Right ventricle myocardium superior (tissue), 1 donor: ENCODE measurements around the gene ENPP7. TPM values are rescaled to one million over a fixed set of nuclear protein-coding genes. Genes with fewer than 3 reads are reported as not detected.
"Not testable (repeated sequence)": the region's sequence is repeated elsewhere in the genome, so short reads cannot be mapped to it uniquely, and the experiment has no call there.

ENCODE experiments used
- ATAC-seq: fragments of 200-7000 bp; cut with Tn5 transposase; one replicate; pipeline ENCODE4 v1.9.1; 2020; ENCODE audit warnings: mild to moderate bottlenecking; ENCODE audit not compliant: poor library complexity
- DNase-seq: peaks from one replicate; pipeline ENCODE4 v3.0.0-alpha.2; 2020
- intact Hi-C: fragments of 100-400 bp; cut with DNase I; formaldehyde crosslinking; loops from one replicate; pipeline ENCODE4 v1.11.2; 2022
- total RNA-seq: library from RNA; stranded (reverse); fragmentation: NEBNext Ultra II Directional; extraction: Animal tissue kit (Norgen Biotek cat#: 25700); gene quantifications from one replicate; pipeline ENCODE4 v1.2.1, GENCODE V29; 2021
- donor health status: DM: no; HTN: yes; CAD: no; lungs with severe emphysema.

Gene ENPP7
- total RNA-seq, 1 donor from 2014 or later, result not detected

DNA sequence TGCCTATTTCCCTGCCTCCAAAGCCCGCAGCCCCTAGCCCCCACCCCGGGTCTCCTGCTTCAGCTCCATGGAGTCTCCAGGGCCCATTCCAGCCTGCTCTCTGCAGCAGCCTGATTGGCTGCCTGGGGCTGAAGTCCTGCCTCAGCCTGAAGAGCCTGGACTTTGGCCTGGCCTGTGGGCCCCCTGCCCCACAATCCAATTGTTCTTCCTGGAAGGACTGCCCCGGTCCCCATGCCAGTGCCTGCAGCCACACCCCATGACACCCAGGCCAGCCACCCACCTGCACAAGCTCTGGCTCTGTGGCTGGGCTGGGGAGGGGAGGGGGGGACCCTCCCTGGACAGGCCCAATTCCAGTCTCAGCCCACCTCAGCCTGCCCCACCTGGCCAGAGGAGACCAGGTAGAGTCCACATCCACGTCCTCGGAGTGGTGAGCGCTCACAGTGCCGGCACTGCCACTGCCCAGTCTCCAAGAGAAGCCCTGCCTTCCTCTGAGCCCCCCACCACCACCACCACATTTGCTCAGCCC is 12.3 kb downstream of the ENPP7 start:
- DNase-seq (no peak), ATAC-seq (no peak)
- intact Hi-C loops, result loop anchor here (5.0 kb wide), 1 partner anchor 244 kb away; no protein-coding TSS in a partner anchor

DNA sequence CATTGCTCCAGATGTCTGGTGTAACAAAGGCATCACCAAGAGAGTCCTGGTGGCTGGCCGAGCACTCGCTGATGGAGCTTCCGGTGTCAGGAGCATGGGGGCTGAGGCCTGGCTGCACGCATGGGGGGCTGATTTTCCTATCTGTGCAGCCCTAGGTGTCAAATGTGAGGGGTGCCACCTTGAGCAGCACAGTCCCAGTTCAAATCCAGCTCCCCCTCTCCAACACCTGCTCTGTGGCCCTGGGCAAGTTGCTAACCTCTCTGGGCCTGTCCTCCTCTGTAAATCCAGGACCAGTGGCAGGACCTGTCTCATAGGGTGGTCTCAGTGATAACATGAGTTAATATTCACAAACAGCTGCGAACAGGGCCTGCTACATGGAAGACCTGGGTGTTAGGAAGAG is 12.9 kb downstream of the ENPP7 start:
- intact Hi-C loops, result loop anchor here (5.0 kb wide), 1 partner anchor 244 kb away; no protein-coding TSS in a partner anchor
- DNase-seq, result no peak
- ATAC-seq, result no peak

- DNase-seq, result no peak
- intact Hi-C loops, result no loop called here
Measured at GRCh38 chr17:79745641-79746105, 14.9 kb downstream of the ENPP7 start.

GRCh38 chr17:79746889-79747507 is 16.3 kb downstream of the ENPP7 start:
- no peak for ATAC-seq
- intact Hi-C loops, result no loop called here
- DNase-seq, result no peak

More at GRCh38 chr17:79745641-79746105, 14.9 kb downstream of the ENPP7 start:
- no peak for ATAC-seq

DNA sequence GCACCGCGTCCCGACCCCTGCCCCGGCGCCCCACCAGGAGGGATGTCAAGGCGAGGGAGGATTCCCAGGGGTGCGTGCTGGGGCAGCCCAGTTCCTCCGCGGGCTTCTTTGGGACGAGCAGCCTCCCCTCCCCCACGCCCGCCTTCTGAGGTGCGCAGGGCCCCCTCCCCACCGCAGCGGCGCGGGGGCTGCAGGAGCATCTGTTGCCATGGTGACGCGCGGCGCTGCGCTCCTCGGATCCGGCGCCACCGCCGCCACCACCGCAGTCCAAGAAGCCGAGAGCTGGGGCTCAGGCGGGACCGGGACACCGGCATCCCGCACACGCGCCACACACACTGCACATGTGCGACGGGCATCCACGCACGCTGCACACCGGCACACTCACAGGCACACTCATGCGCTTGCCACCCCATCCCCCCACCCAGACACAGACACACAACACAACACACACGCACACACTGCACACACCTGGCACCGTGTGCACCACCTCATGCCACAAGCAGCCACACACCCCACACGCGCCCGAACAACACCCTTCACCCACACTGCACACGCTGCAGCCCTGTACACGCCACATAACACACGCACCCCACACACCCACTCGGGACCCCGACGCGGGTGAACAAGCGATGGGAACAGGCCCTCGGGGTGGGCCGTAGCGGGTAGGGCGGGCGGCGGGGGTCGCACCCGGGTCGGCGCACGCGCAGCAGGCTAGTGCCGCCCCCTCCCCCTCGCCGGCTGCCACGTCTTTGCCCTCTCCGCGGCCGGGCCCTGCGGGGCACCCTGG is 17.0 kb downstream of the ENPP7 start:
- DNase-seq (no peak), ATAC-seq (no peak)
- intact Hi-C loops, result no loop called here

DNA sequence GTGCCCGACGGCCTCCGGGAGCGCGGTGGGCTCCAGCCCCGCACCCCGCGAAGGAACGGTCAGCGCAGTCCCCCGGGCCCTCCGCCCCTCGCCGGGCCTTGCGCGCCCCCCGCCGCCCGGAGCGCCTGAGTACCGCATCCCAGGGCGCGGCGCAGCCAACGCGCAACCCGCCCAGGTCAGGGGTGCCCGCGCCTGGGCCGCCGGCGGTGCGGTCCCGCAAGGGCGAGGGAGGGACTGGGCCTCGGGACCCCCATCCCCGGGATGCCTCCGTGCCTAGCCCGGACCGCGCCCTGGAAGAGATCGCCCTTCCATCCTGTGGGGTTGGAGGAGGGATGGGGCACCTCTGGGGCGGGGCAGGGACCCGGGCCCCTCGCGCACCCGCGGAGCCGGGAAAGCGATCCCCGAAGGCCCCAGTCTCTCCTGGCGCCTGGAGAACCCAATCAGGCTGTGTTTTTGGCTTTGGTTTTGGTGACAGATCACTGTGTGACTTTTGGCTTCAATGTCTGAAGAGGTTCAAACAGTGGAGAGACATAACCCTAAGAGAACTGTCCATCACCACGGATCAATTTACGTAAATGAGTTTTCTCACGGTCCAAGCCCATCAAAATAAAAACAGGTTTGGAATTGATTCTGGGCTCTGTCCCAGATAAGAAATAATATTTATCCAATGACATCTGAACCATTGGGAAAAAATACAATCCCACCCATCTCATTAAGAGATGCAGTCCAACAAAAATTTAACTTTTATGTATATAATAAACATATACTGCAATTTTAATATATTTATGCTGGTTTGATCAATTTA is 17.8 kb downstream of the ENPP7 start:
- no peak for ATAC-seq
- intact Hi-C loops, result no loop called here
- DNase-seq, result no peak

DNA sequence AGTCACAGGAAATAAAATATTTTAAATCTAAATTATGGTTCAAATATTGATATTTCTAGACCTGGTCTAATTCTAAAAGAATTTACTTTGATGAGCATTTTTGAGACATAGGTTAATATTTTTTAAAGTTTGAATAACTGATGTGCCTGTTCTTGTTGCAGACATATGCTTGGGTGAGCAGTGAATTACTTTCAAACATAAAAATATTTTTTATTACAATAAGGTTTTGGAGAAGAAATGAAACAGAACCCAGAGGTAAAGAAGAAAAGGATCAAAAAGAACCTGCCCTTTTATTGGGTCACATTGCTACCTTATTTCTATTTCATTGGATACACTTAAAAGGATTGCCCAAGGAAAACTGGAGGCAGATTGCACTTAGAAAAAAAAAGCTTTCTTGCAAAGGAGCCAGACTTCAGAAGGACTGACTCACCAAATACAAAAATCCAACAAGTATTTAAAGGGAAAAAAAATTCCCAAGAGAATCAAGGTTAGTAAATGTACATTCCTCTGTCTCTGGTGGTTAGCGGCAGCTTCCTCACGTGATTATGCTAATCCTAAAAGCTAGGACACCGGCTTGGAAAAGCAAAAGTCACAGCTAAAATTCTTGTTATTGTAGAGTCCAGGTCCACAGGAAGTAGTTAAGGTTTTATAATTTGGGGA is 18.5 kb downstream of the ENPP7 start:
- DNase-seq, result no peak
- intact Hi-C loops, result no loop called here
- no peak for ATAC-seq

- peak; percentile 5 for DNase-seq
- ATAC-seq, result no peak
- intact Hi-C loops, result no loop called here
Measured at GRCh38 chr17:79749958-79750357, 19.2 kb downstream of the ENPP7 start.

GRCh38 chr17:79750650-79751545 is 20.2 kb downstream of the ENPP7 start:
- ATAC-seq, result no peak
- DNase-seq, result no peak
- intact Hi-C loops, result no loop called here

DNA sequence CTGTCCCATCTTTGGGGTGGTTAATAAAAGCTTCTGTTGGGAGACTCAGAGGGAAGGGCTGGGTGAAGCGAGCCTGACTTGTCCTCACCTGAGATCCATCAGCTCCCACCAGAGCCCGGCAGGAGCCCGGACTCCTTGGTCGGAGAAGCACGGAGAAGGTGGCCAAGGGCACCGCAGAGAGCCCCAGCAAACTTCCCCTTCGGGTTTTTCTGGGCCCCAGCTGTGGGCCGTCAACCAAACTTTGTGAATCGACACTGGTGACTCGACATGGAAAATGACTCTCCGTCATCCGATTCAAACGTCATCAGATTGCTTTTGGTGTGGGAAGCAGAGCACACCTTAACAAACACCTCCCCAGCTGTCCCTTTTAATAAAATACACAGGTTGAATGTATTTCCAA is 21.4 kb downstream of the ENPP7 start:
- intact Hi-C loops, result no loop called here
- ATAC-seq (no peak), DNase-seq (no peak)

DNA sequence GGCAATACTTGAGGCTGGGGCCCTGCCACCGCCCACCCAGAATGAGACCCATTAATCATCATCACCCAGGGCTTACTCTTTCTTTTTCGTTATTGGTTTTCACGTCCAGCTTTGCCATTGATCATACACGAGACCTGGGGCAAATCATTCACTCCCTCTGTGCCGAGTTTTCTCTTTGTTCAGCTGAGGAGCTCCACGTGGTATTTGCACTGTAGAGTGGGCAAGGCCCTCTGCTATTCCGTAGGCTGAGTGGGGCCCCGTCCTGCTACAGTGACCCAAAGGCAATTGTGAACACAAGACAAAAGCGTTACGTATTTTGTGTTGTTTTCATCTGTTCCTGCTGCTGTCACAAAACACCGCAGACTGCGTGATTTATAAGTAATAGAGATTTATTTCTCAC is 23.6 kb downstream of the ENPP7 start:
- peak; percentile 10 for DNase-seq
- intact Hi-C loops, result no loop called here
- no peak for ATAC-seq

DNA sequence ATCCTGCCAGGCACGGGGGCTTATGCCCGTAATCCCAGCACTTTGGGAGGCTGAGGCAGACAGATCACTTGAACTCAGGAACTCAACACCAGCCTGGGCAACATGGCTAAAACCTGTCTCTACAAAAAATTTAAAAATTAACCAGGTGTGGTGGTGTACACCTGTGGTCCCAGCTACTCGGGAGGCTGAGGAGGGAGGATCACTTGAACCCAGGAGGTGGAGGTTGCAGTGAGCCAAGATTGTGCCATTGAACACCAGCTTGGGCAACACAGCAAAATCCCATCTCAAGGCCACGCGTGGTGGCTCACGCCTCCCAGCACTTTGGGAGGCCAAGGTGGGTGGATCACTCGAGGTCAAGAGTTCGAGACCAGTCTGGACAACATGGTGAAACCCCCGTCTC is 24.2 kb downstream of the ENPP7 start:
- not testable (repeated sequence) for DNase-seq

DNA sequence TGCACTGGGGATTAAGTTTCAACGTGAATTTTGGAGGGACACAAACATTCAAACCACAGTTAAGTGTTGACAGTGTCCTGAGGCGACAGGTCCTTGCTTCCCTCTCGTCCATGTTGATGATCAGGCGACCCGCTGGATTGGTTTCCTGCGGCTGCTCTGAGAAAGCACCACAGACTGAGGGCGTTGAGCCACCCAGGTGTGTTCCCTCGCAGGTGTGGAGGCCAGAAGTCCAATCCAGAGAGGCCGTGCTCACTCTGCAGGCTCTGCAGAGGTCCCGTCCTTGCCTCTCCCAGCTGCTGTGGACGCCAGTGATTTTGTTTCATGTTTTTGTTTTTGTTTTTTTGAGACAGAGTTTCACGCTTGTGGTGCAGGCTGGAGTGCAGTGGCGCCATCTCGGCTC is 24.8 kb downstream of the ENPP7 start:
- intact Hi-C loops, result no loop called here
- DNase-seq (no peak), ATAC-seq (no peak)

More for the DNA sequence above, 24.2 kb downstream of the ENPP7 start:
- ATAC-seq, intact Hi-C loops: not testable (repeated sequence)

GRCh38 chr17:79757140-79757745 is 26.5 kb downstream of the ENPP7 start:
- no peak for ATAC-seq
- peak; percentile 17 for DNase-seq
- intact Hi-C loops, result no loop called here

GRCh38 chr17:79758271-79758670 is 27.5 kb downstream of the ENPP7 start:
- intact Hi-C loops, result no loop called here
- no peak for DNase-seq
- ATAC-seq, result no peak

DNA sequence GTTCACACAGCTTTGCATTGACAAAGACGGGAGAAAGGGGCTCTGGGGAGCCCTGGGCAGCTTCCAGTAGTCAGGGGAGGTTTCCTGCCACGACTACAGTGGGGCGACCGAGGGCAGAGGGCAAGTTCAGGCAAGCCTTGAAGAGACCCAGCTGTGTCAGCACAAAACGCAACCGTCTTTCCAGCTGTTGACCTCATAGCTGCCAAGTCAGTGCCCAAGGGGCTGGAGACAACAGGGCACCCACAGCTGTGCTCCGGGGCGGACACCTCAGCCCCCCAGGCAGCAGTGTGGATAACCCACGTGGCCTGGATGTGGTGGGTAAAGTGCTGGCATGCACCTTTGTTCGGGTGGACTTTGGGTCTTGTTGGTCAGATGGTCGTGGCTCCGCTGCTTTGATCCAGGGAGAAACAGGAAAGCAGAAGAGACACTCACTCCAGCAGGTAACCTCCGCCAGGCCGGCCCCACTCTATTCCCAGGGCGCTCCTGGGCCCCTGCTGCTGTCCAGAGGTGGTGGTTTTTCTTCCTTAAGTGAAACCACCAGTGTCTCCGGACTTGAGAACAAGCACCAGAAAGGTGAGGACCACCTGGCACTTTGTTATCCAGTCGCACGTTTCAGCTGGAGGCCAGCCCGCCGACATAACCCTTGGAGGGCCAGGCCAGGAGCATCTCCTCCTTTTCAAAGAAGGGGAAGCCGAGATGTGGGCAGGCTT is 29.6 kb downstream of the ENPP7 start:
- ATAC-seq (no peak), DNase-seq (peak; percentile 10)
- intact Hi-C loops, result no loop called here
